ENCODE results near the gene RYR3.
"Not testable (repeated sequence)": the region's sequence is repeated elsewhere in the genome, so short reads cannot be mapped to it uniquely, and the experiment has no call there.

RYR3 gene

DNA sequence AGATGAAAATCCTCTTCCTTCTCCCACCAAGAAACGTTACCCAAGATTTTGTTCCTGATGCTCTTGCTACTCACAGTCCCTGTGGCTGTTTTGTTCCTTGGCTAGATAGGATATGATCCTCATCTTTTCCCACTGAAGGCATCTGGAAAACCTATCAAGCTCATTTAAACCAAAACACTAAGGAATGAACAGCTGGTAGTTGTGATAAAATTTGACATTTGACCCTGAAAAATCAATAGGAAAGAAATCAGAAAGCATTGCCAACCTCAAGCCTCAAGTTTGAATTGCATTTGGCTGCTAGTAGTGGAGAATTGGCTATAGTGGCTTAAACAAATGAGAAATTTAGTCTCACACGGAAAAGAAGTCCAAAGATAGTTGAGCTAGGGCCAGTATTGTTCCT lies 486.9 kb downstream of the RYR3 start:
- TF ChIP-seq POLR2A (IDR thresholded peaks at IDR 0.05; ENCODE audit: low read depth, low read length) (no peak), POLR2AphosphoS5 (IDR thresholded peaks at IDR 0.05; ENCODE audit: low read depth, low read length) (no peak), TAF1 (IDR thresholded peaks at IDR 0.05; ENCODE audit: borderline replicate concordance, low read depth, low read length) (no peak)

DNA sequence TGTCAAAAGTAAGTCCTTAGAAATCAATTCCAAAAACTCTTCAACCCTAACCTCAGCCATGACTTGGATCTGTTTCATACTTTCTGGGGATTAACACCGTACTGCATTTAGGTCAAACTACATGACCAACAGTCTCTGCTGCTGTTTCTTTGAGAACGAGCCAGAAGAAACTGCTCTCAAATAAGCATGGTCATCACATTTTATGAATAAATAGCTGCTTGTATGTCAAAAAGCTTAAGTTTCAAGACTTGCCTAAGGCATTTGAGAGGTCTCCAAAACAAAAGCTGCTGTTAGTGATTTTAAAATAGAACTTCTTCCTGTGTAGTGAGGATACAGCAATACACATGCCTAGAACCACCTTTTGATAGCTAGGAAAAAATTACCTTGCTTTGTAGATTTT lies 491.2 kb downstream of the RYR3 start:
- DNase-seq (ENCODE audit: insufficient read length) (no peak), FAIRE-seq (no peak)
- TF ChIP-seq POLR2A (IDR thresholded peaks at IDR 0.05; ENCODE audit: low read depth, low read length) (no peak), POLR2AphosphoS5 (IDR thresholded peaks at IDR 0.05; ENCODE audit: low read depth, low read length) (no peak)

More for the DNA sequence above, 486.9 kb downstream of the RYR3 start:
- FAIRE-seq (no peak), DNase-seq (ENCODE audit: insufficient read length) (no peak)

DNA sequence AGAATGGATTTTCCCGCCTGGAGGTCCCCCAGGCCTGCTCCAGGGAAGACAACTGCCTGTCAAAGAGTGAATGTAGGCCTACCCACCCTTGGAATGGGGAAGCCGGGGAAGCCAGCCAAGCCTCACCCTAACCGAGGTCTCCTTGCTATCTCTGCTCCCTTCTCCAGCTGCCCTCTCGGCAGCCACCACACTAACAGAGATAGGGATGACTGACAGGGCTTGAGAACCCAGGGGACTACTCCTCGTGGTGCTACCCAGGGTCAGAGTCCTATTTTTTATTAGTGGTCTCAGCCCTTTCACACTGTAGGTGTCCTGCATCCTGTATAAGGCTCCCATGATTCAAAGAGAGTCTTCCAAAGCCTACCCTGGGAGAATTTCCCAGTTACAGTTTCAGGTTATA lies 496.9 kb downstream of the RYR3 start:
- FAIRE-seq: no peak
- TF ChIP-seq TAF1 (IDR thresholded peaks at IDR 0.05; ENCODE audit: borderline replicate concordance, low read depth, low read length) (no peak), POLR2A (IDR thresholded peaks at IDR 0.05; ENCODE audit: low read depth, low read length) (no peak), POLR2AphosphoS5 (IDR thresholded peaks at IDR 0.05; ENCODE audit: low read depth, low read length) (no peak)
- no peak for DNase-seq (ENCODE audit: insufficient read length)

DNA sequence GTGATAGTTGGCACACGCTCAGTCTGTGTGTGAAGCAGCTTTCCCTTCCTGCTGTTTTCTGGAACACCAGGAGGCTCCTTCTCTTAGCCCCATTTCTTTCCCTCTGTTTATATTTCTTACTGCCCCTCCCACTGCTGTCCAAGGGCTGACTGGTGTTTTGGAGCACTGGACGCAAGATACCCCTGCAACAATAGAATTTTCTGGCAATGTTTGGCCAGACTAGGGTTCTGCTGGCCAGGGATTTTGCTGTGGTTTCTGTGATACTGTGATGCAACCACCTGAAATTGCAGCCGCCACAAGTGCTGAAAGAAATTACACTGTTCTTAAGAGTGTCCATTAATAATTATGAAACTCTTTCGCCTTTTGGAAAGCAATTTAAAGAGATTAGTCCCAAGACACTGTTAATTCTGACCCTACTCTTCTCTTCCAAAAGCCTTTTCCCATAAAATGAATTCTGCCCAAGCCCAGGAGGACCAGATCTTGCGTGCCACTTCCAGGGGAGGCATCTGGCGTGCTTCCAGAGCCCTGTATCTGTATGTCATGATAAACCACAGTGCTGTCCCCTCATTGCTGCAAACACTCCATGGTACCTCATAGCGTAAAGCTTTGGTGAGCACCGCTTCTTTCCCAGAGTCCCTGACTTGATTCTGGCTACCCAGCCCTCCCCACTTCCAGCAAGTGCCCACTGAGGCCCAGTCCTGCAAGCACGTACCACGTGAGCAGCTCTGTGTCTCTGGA lies 498.1 kb downstream of the RYR3 start:
- TF ChIP-seq TAF1 (IDR thresholded peaks at IDR 0.05; ENCODE audit: borderline replicate concordance, low read depth, low read length): no peak
- no peak for TF ChIP-seq POLR2A (IDR thresholded peaks at IDR 0.05; ENCODE audit: low read depth, low read length)
- no peak for TF ChIP-seq POLR2AphosphoS5 (IDR thresholded peaks at IDR 0.05; ENCODE audit: low read depth, low read length)
- DNase-seq (ENCODE audit: insufficient read length) (no peak), FAIRE-seq (no peak)

DNA sequence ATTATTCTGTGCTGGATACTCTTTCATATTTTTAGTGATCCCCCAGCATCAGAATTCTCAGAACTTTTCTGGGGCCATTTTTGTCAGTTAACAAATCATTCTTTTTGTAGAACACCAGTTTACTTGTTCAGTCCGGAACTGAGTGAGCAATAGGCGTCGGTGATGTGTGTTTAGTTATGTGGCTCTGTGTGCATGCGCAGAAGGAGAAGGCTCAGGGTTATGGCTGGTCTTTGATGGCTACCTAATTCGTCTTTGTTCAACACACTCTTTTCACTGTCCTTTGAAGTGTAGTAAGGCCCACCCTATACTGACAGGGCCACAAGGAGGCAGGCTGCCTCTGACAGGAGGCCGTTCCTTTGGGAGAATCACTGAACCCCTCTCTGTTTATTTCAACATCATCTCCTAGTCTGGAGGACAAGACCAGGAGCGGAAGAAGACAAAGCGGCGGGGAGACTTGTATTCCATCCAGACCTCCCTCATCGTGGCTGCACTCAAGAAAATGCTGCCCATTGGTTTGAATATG lies 499.4 kb downstream of the RYR3 start:
- DNase-seq (ENCODE audit: insufficient read length): no peak
- TF ChIP-seq TAF1 (IDR thresholded peaks at IDR 0.05; ENCODE audit: borderline replicate concordance, low read depth, low read length) (no peak), POLR2AphosphoS5 (IDR thresholded peaks at IDR 0.05; ENCODE audit: low read depth, low read length) (no peak), POLR2A (IDR thresholded peaks at IDR 0.05; ENCODE audit: low read depth, low read length) (no peak)
- no peak for FAIRE-seq

DNA sequence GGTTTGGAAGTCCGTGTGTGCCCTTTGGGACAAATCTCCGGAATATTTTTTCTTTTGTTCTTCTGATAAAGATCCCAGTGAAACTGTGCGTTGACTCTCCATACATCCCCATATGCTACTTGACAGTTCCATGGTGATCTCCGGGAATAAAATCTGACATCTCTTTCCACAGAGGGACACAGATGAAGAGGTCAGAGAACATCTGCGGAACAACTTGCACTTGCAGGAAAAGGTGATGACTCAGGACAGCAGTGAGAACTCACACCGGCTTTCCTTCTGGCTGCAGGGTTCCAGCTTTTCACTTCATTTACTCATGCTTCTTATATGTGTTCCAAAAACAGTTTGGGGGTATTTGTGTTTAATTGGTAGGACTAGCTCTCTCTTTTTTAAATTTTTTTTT lies 500.0 kb downstream of the RYR3 start:
- no peak for DNase-seq (ENCODE audit: insufficient read length)
- no peak for FAIRE-seq
- TF ChIP-seq TAF1 (IDR thresholded peaks at IDR 0.05; ENCODE audit: borderline replicate concordance, low read depth, low read length): no peak
- no peak for TF ChIP-seq POLR2AphosphoS5 (IDR thresholded peaks at IDR 0.05; ENCODE audit: low read depth, low read length)
- no peak for TF ChIP-seq POLR2A (IDR thresholded peaks at IDR 0.05; ENCODE audit: low read depth, low read length)

DNA sequence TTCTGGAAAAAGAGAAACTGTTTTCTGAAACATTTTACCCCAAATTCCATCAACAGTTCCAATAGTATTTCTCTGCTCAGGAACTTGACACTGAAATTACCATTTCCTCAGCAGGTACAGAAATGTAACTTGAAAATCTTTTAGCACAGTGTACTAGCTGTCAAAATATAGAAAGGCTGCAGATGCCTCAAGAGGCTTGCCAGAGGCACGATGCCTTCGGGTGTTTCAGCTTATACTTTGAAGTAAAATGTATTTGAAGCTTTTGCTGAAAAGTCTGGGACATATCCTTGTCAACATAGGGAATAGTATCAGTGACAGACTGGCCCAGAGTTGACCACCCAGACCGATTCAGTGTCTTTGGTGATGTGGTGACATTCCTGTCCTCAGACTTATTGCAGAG lies 503.1 kb downstream of the RYR3 start:
- no peak for DNase-seq (ENCODE audit: insufficient read length)
- FAIRE-seq: no peak
- TF ChIP-seq POLR2A (IDR thresholded peaks at IDR 0.05; ENCODE audit: low read depth, low read length): no peak
- TF ChIP-seq TAF1 (IDR thresholded peaks at IDR 0.05; ENCODE audit: borderline replicate concordance, low read depth, low read length): no peak
- TF ChIP-seq POLR2AphosphoS5 (IDR thresholded peaks at IDR 0.05; ENCODE audit: low read depth, low read length): no peak

DNA sequence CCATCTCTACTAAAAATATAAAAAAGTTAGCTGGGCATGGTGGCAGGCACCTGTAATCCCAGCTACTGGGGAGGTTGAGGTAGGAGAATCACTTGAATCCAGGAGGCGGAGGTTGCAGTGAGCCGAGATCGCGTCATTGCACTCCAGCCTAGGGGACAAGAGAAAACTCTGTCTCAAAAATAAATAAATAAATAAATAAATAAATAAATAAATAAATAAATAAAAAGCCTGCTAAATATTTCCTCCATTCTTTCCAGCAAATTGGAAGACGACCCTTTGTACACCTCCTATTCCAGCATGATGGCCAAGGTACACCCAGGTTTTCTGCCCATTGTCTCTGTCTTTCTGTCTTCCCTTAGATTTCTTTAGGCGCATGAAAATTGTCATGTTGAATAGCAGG lies 508.7 kb downstream of the RYR3 start:
- FAIRE-seq; DNase-seq (ENCODE audit: insufficient read length): not testable (repeated sequence)

DNA sequence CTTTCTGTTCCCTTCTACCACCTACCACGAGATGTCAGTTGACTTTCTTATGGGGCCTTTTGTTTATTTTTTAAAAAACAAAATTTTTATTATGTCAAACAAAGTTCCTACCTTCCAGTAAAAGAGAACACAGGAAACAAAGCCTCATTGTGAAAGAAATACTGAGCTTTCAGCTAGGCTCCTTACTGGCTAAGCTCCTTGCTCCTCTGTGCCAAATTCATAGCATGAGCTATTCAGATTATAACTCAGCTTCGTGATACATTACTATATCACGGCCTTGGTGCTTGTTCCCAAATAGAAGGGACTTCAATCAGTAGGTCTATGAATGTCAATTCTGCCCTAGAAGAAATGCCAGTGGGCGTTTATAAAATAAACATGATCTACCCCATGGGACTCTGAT lies 511.7 kb downstream of the RYR3 start:
- no peak for DNase-seq (ENCODE audit: insufficient read length)
- TF ChIP-seq TAF1 (IDR thresholded peaks at IDR 0.05; ENCODE audit: borderline replicate concordance, low read depth, low read length): no peak
- no peak for TF ChIP-seq POLR2AphosphoS5 (IDR thresholded peaks at IDR 0.05; ENCODE audit: low read depth, low read length)
- TF ChIP-seq POLR2A (IDR thresholded peaks at IDR 0.05; ENCODE audit: low read depth, low read length): no peak
- no peak for FAIRE-seq

DNA sequence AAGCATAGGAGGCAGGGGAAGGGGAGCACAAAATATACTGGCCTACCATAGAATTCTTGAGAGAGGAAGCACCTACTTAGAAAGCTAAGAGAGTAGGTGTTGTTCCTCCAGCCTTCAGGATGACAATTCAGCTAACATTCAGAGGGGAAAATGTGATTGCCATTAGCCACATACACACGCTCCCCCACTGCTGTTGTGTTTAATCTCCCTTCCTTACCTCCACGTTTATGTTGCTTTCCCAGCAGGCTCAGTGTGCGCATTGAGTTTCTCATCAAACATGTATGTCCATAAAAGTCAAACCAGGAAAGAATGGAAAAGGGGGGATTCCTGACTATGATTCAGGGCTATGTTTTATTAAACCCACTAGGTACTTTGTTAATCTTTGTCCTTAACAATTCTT lies 512.4 kb downstream of the RYR3 start:
- no peak for TF ChIP-seq TAF1 (IDR thresholded peaks at IDR 0.05; ENCODE audit: borderline replicate concordance, low read depth, low read length)
- TF ChIP-seq POLR2A (IDR thresholded peaks at IDR 0.05; ENCODE audit: low read depth, low read length): no peak
- no peak for TF ChIP-seq POLR2AphosphoS5 (IDR thresholded peaks at IDR 0.05; ENCODE audit: low read depth, low read length)
- FAIRE-seq (no peak), DNase-seq (ENCODE audit: insufficient read length) (no peak)

DNA sequence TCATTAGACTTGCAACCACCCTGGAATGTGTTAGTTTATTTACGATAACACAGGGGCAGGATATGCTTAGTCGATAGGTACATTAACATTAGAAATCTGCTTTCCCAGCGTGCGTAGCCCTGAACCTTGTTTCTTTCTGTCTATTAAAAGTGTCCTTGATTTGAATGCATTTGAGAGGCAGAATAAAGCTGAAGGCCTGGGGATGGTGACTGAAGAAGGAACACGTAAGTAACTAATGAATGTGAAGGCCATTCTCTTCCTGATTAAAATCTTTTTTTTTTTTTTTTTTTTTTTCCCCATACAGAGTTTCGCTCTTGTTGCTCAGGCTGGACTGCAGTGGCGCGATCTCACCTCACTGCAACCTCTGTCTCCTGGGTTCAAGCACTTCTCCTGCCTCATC lies 514.7 kb downstream of the RYR3 start:
- no peak for DNase-seq (ENCODE audit: insufficient read length)
- FAIRE-seq: no peak

DNA sequence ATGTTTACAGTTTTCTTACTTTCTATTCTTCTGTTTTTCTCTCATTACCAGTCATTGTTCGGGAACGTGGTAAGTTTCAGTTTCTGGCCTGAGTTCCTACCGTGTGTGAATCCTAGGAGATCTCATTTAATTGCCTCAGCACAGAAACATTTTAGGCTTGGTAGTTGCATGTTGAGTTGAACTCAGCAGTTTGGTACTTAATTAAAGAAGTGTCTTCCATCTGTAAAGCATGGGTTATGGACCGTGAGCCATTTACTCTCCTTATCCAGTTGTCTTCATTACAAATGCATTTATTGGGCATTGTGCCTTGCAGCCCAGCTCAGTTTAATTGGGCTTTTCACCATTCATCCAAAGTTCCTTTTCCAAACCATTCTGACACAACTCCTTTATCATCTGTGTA lies 515.4 kb downstream of the RYR3 start:
- FAIRE-seq: no peak
- TF ChIP-seq POLR2AphosphoS5 (IDR thresholded peaks at IDR 0.05; ENCODE audit: low read depth, low read length) (no peak), TAF1 (IDR thresholded peaks at IDR 0.05; ENCODE audit: borderline replicate concordance, low read depth, low read length) (no peak), POLR2A (IDR thresholded peaks at IDR 0.05; ENCODE audit: low read depth, low read length) (no peak)

More for the DNA sequence above, 514.7 kb downstream of the RYR3 start:
- no peak for TF ChIP-seq TAF1 (IDR thresholded peaks at IDR 0.05; ENCODE audit: borderline replicate concordance, low read depth, low read length)
- no peak for TF ChIP-seq POLR2A (IDR thresholded peaks at IDR 0.05; ENCODE audit: low read depth, low read length)
- TF ChIP-seq POLR2AphosphoS5 (IDR thresholded peaks at IDR 0.05; ENCODE audit: low read depth, low read length): no peak

More for the DNA sequence above, 515.4 kb downstream of the RYR3 start:
- DNase-seq (ENCODE audit: insufficient read length): no peak
